DOHH2 (cell line): ENCODE data around the gene LSMEM2.

Experiments used
- CTCF ChIP-seq: fragments of 200-600 bp; sonication (generic); IDR thresholded peaks from one replicate; pipeline ENCODE4 v1.5.1; 2014; ENCODE audit warnings: antibody characterized with exemption, mild to moderate bottlenecking, low read depth, low read length; ENCODE audit not compliant: poor library complexity, severe bottlenecking
- EZH2phosphoT487 ChIP-seq: fragments of 200-600 bp; sonication (generic); IDR thresholded peaks from 2 replicates; pipeline ENCODE4 v1.6.1; 2017; ENCODE audit warnings: borderline replicate concordance, mild to moderate bottlenecking, antibody characterized with exemption, low read length, moderate library complexity, mixed read lengths

- no peak for TF ChIP-seq CTCF
- no peak for TF ChIP-seq EZH2phosphoT487
Observed at GRCh38 chr3:50333744-50334328, 54.9 kb downstream of the LSMEM2 start.
